Measurements from ENCODE around the gene TICAM2.
A peak's percentile ranks its signal among the peaks of the same experiment; 100 is the strongest.

Gene TICAM2

DNA sequence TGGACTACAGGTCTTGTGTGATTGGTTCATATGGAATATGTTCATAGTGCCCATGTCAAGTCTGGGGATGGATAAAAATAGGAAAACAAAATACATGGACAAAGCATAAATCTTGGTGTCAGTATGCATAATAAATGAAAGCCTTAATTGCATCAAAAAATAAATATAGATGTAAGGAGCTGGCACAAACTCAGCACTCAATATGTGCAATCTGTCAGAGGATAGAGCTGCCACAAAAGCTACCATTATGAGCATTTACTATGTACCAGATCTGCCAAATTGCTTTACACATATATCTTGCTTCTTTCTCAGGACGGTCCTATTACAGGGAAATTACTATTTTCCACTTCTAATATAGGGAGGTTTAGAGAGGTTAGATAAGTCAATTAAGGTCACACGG, 41.8 kb upstream of the TICAM2 start:
- TF ChIP-seq ZFP3 (CRISPR knock-in tag; IDR thresholded peaks at IDR 0.05): no peak
- TF ChIP-seq ZFP30 (CRISPR knock-in tag; IDR thresholded peaks at IDR 0.05): no peak
- no peak for TF ChIP-seq OSR1 (CRISPR knock-in tag; IDR thresholded peaks at IDR 0.05)
- TF ChIP-seq ARNTL (CRISPR knock-in tag; IDR thresholded peaks at IDR 0.05; ENCODE audit: borderline replicate concordance, low read depth): no peak
- TF ChIP-seq, protein P1, sequence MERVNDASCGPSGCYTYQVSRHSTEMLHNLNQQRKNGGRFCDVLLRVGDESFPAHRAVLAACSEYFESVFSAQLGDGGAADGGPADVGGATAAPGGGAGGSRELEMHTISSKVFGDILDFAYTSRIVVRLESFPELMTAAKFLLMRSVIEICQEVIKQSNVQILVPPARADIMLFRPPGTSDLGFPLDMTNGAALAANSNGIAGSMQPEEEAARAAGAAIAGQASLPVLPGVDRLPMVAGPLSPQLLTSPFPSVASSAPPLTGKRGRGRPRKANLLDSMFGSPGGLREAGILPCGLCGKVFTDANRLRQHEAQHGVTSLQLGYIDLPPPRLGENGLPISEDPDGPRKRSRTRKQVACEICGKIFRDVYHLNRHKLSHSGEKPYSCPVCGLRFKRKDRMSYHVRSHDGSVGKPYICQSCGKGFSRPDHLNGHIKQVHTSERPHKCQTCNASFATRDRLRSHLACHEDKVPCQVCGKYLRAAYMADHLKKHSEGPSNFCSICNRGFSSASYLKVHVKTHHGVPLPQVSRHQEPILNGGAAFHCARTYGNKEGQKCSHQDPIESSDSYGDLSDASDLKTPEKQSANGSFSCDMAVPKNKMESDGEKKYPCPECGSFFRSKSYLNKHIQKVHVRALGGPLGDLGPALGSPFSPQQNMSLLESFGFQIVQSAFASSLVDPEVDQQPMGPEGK (CRISPR knock-in tag; IDR thresholded peaks at IDR 0.05; ENCODE audit: borderline replicate concordance): no peak
- no peak for TF ChIP-seq CSDC2 (CRISPR knock-in tag; IDR thresholded peaks at IDR 0.05)
- TF ChIP-seq, protein P2, sequence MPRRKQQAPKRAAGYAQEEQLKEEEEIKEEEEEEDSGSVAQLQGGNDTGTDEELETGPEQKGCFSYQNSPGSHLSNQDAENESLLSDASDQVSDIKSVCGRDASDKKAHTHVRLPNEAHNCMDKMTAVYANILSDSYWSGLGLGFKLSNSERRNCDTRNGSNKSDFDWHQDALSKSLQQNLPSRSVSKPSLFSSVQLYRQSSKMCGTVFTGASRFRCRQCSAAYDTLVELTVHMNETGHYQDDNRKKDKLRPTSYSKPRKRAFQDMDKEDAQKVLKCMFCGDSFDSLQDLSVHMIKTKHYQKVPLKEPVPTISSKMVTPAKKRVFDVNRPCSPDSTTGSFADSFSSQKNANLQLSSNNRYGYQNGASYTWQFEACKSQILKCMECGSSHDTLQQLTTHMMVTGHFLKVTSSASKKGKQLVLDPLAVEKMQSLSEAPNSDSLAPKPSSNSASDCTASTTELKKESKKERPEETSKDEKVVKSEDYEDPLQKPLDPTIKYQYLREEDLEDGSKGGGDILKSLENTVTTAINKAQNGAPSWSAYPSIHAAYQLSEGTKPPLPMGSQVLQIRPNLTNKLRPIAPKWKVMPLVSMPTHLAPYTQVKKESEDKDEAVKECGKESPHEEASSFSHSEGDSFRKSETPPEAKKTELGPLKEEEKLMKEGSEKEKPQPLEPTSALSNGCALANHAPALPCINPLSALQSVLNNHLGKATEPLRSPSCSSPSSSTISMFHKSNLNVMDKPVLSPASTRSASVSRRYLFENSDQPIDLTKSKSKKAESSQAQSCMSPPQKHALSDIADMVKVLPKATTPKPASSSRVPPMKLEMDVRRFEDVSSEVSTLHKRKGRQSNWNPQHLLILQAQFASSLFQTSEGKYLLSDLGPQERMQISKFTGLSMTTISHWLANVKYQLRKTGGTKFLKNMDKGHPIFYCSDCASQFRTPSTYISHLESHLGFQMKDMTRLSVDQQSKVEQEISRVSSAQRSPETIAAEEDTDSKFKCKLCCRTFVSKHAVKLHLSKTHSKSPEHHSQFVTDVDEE (CRISPR knock-in tag; IDR thresholded peaks at IDR 0.05): no peak
- TF ChIP-seq TOX (CRISPR knock-in tag; IDR thresholded peaks at IDR 0.05; ENCODE audit: borderline replicate concordance): no peak
- ATAC-seq: no peak

DNA sequence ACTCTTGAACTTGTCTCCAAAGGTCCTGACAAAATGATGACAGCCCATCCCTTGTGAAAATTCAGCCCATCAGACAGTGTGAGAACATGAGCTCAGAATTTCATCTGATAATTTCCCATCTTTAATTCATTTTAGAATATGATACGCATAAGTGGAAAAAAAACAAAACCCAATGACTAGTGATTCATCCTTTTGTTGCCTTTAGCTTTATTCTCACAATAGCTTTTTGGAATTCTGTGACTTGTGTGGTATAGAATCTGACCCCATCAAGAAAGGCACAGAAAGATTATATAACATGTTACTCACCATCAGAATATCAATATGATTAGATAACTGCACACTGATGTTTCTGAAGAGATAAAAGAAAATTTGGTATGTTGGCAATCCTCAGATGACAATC, 39.7 kb upstream of the TICAM2 start:
- no peak for ATAC-seq
- TF ChIP-seq ZFP3 (CRISPR knock-in tag; IDR thresholded peaks at IDR 0.05) (no peak), CSDC2 (CRISPR knock-in tag; IDR thresholded peaks at IDR 0.05) (no peak), ZNF70 (CRISPR knock-in tag; IDR thresholded peaks at IDR 0.05) (no peak), ISL1 (CRISPR knock-in tag; IDR thresholded peaks at IDR 0.05) (peak; percentile 50), SNAI2 (CRISPR knock-in tag; IDR thresholded peaks at IDR 0.05) (no peak), ARNTL (CRISPR knock-in tag; IDR thresholded peaks at IDR 0.05; ENCODE audit: borderline replicate concordance, low read depth) (no peak)

DNA sequence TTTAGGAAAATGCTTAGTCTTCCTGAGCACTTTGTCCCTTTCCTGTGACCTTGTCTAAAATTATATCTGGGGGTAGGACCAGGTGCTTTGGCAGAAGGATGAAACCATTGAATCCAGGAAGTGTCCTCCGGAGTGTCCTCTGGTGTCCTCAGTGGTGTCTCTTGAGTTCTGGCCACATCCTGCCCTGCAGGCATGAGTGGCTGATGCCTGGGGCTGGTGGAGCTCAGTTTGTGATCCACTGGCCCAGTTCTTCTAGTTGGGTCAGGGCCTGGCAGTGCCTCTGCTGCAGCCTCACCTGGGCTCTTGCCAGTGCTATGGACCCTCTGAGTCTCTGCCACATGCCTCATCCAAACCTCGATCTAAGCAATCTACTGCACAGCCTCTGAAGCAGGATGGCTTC, 38.0 kb upstream of the TICAM2 start:
- no peak for TF ChIP-seq ZFP3 (CRISPR knock-in tag; IDR thresholded peaks at IDR 0.05)
- no peak for TF ChIP-seq ESRRG (CRISPR knock-in tag; IDR thresholded peaks at IDR 0.05)
- TF ChIP-seq ZNF565 (CRISPR knock-in tag; conservative IDR thresholded peaks at IDR 0.05; ENCODE audit: low read depth): no peak
- no peak for TF ChIP-seq TCF4 (CRISPR knock-in tag; IDR thresholded peaks at IDR 0.05; ENCODE audit: borderline replicate concordance)
- TF ChIP-seq, protein P3, sequence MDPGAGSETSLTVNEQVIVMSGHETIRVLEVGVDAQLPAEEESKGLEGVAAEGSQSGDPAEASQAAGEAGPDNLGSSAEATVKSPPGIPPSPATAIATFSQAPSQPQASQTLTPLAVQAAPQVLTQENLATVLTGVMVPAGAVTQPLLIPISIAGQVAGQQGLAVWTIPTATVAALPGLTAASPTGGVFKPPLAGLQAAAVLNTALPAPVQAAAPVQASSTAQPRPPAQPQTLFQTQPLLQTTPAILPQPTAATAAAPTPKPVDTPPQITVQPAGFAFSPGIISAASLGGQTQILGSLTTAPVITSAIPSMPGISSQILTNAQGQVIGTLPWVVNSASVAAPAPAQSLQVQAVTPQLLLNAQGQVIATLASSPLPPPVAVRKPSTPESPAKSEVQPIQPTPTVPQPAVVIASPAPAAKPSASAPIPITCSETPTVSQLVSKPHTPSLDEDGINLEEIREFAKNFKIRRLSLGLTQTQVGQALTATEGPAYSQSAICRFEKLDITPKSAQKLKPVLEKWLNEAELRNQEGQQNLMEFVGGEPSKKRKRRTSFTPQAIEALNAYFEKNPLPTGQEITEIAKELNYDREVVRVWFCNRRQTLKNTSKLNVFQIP (CRISPR knock-in tag; IDR thresholded peaks at IDR 0.05; ENCODE audit: borderline replicate concordance, low read depth): no peak
- TF ChIP-seq GLIS3 (CRISPR knock-in tag; IDR thresholded peaks at IDR 0.05): no peak
- no peak for TF ChIP-seq RARB (CRISPR knock-in tag; IDR thresholded peaks at IDR 0.05)
- no peak for TF ChIP-seq ZNF70 (CRISPR knock-in tag; IDR thresholded peaks at IDR 0.05)
- TF ChIP-seq ZC3H10 (CRISPR knock-in tag; IDR thresholded peaks at IDR 0.05): no peak
- no peak for TF ChIP-seq BACH2 (CRISPR knock-in tag; IDR thresholded peaks at IDR 0.05; ENCODE audit: borderline replicate concordance)
- no peak for TF ChIP-seq ZFP30 (CRISPR knock-in tag; IDR thresholded peaks at IDR 0.05)
- no peak for TF ChIP-seq ISL1 (CRISPR knock-in tag; IDR thresholded peaks at IDR 0.05)
- TF ChIP-seq, protein P4, sequence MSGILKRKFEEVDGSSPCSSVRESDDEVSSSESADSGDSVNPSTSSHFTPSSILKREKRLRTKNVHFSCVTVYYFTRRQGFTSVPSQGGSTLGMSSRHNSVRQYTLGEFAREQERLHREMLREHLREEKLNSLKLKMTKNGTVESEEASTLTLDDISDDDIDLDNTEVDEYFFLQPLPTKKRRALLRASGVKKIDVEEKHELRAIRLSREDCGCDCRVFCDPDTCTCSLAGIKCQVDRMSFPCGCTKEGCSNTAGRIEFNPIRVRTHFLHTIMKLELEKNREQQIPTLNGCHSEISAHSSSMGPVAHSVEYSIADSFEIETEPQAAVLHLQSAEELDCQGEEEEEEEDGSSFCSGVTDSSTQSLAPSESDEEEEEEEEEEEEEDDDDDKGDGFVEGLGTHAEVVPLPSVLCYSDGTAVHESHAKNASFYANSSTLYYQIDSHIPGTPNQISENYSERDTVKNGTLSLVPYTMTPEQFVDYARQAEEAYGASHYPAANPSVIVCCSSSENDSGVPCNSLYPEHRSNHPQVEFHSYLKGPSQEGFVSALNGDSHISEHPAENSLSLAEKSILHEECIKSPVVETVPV (CRISPR knock-in tag; IDR thresholded peaks at IDR 0.05): no peak
- TF ChIP-seq, protein P1 (CRISPR knock-in tag; IDR thresholded peaks at IDR 0.05; ENCODE audit: borderline replicate concordance): no peak
- no peak for TF ChIP-seq PPARA (CRISPR knock-in tag; IDR thresholded peaks at IDR 0.05; ENCODE audit: borderline replicate concordance)
- no peak for ATAC-seq

Data from SK-N-SH treated with all-trans-retinoic acid at 6 μM for 48 hours (cell line).